ENCODE results near the gene ALS2CL. TPM values are rescaled to one million over a fixed set of nuclear protein-coding genes. Genes with fewer than 3 reads are reported as not detected.

Gene ALS2CL
- total and polyA plus RNA-seq, 8 donors = 7.6 to 74.4 (median 12.7) TPM

DNA sequence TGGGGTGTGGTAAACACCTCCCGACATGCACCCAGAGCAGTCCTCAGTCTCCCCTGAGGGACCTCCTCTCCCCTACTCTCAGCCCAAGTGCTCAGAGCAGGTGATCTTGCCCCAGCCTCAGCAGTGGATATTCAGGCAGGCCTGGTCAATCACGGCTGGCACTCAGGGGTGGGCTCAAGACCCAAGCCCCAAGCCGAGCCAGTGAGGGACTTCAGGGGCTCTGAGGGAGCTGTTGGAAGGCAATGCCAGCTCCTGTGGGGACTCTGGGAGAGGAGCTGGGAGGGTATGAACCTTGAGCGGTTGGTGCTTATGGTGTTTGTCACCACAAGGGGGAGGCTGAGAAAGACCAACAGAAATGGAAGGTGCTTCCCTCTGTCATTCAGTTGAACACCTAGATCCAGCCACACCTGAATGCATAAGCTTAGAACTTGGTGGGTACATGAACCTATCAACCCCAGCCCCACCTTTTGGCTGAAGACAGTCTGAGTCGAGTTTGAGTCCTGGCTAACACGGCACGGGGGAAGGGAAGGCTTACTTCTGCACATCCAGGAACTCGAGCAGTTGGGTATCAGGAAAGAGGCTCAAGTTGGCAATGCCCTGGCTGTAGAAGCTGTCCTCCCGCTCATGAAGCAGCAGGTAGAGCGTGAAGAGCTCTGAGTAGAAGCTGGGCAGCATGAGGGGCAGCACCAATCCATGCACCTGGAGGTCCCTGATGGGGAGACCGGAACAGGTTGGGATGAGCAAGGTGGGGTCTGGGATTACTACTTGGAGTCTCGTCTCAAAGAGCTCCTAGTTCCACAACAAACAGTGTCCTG, 19.2 kb downstream of the ALS2CL start:
- DNase-seq = peak in 2 of 4 donors; percentile 26 to 47
- TF ChIP-seq, protein P1, sequence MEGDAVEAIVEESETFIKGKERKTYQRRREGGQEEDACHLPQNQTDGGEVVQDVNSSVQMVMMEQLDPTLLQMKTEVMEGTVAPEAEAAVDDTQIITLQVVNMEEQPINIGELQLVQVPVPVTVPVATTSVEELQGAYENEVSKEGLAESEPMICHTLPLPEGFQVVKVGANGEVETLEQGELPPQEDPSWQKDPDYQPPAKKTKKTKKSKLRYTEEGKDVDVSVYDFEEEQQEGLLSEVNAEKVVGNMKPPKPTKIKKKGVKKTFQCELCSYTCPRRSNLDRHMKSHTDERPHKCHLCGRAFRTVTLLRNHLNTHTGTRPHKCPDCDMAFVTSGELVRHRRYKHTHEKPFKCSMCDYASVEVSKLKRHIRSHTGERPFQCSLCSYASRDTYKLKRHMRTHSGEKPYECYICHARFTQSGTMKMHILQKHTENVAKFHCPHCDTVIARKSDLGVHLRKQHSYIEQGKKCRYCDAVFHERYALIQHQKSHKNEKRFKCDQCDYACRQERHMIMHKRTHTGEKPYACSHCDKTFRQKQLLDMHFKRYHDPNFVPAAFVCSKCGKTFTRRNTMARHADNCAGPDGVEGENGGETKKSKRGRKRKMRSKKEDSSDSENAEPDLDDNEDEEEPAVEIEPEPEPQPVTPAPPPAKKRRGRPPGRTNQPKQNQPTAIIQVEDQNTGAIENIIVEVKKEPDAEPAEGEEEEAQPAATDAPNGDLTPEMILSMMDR (IDR thresholded peaks at IDR 0.05) = peak in 1 of 2 donors; percentile 6
- H3K27ac ChIP-seq = no peak overlapping the region
- peaks cover 0 to 63% of the 10 kb centered on the region in 2 donors for H3K36me3 ChIP-seq
- no peak for ATAC-seq
- H3K4me3 ChIP-seq = no peak overlapping the region
- H3K9me3 ChIP-seq = no peaks in the 10 kb centered on the region
- no peaks in the 10 kb centered on the region for H3K4me1 ChIP-seq
- intact Hi-C loops (cut with DNase I) = no loop called here
- H3K27me3 ChIP-seq = no peaks in the 10 kb centered on the region

DNA sequence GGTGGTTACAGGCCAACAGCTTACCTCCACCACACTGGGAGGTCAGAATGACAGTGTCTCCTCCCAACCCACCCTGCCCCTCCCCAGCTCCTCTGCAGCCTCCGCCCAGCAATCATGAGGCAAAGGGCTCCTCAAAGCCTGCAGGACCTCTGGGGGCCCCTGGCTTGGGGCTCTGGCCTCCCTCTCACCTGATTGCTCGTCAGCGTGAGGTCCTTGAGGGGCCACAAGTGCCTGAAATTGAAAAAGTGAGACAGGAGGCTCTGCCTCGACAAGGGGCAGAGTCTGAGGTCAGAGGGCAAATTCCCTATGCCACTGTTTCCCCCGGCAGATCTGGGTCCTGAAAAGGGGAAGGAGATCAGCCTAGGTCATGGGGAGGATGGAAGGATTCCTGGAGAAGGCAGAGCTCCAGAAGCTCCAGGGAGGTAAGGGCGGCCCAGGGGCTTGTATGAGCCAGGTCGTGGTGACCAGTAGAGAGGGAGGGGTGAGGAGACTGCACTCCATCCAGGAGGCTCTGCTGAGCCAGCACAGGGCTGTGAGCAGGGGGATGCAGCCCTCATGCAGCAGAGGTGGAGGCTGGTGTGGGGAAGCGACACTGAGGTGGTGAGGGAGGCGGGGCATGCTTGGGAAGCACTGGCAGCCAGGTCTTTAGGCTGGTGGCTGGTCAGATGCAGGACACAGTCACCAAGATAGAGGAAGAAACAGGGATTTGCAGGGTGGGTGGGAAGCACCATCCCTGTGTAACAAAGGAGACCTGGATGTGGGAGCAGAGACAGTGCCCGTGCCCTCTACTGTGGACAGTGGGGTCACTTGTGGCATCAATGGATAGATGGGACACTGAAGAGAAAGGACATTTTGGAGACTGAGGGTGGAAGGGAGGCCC, 20.1 kb downstream of the ALS2CL start:
- intact Hi-C loops (cut with DNase I) = no loop called here
- H3K36me3 ChIP-seq = peaks cover 0 to 54% of the 10 kb centered on the region in 2 donors
- TF ChIP-seq, protein P1 (IDR thresholded peaks at IDR 0.05) = no peak
- no peaks in the 10 kb centered on the region for H3K9me3 ChIP-seq
- no peak for ATAC-seq
- H3K4me1 ChIP-seq = no peaks in the 10 kb centered on the region
- H3K27ac ChIP-seq = no peak overlapping the region
- peak in 2 of 4 donors; percentile 22 to 47 for DNase-seq
- H3K27me3 ChIP-seq = no peaks in the 10 kb centered on the region
- no peak overlapping the region for H3K4me3 ChIP-seq

DNA sequence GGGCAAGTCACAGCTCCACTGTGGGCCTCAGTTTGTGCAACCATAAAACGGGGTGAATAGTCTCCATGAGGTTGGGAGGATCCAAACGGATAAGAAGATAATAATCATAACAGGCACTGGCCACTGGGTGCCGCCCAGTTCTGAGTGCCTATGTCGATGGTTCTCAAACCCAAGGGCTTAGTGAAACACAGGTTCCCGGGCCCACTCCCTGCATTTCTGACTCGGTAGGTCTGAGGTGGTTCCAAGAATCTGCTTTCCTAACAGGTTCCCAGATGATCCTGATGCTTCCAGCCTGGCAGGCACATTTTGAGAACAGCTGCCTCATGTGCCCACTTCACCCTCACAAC, 21.2 kb downstream of the ALS2CL start:
- ATAC-seq (no peak), DNase-seq (peak in 1 of 4 donors; percentile 17)
- TF ChIP-seq, protein P1 (IDR thresholded peaks at IDR 0.05) = no peak
- H3K4me1 ChIP-seq = no peaks in the 10 kb centered on the region
- H3K4me3 ChIP-seq = no peak overlapping the region
- no peaks in the 10 kb centered on the region for H3K9me3 ChIP-seq
- intact Hi-C loops (cut with DNase I) = no loop called here
- H3K36me3 ChIP-seq = peaks cover 0 to 54% of the 10 kb centered on the region in 2 donors
- H3K27me3 ChIP-seq = no peaks in the 10 kb centered on the region
- H3K27ac ChIP-seq = no peak overlapping the region

DNA sequence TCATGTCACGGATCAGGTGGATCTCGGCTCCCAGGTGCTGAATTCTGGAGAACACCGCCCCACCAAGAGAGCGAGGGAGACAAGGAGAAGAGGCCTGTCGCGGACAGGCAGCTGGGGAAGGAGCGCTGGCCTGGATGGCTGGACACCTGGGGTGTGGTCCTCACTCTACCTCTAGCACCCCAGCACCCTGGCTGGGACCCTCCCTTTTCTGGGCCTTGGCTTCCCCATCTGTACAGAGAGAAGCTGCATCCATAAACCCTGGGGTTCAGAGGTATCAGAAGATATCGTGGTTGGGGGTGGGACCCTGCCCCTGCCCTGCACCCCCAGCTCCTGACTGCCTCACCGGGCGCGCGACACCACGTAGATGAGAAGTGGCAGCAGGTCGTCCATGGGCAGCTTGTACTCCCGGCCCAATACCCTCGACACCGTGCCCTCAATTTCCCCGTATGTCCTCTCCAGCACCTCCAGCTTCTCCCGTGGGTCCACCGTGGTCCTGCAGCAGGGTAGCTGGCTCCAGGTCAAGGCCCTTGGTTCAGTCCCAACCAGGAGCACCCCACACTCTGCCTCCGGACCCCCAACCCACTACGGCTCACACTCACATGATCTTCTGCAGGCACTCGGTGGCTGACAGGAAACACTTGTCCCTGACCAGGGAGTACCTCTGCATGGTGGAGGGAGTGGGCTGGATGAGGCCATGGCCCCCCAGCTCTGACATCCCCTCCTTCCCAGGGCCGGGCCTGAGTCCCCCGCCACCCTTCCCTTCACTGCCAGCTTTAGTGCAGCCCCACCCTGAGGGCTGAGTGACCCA, 21.7 kb downstream of the ALS2CL start:
- Histone ChIP-seq H3K4me3 (no peak overlapping the region), H3K9me3 (no peaks in the 10 kb centered on the region), H3K4me1 (no peaks in the 10 kb centered on the region), H3K36me3 (peaks cover 0 to 54% of the 10 kb centered on the region in 2 donors), H3K27ac (no peak overlapping the region), H3K27me3 (no peaks in the 10 kb centered on the region)
- intact Hi-C loops (cut with DNase I) = no loop called here
- DNase-seq (peak in 2 of 4 donors; percentile 24 to 63), ATAC-seq (no peak)
- TF ChIP-seq, protein P1 (IDR thresholded peaks at IDR 0.05) = no peak
